SJCRH30 (cell line): ENCODE measurements around the gene ZNF587B. TPM values are rescaled to one million over a fixed set of nuclear protein-coding genes. Genes with fewer than 3 reads are reported as not detected.
A peak's percentile ranks its signal among the peaks of the same experiment; 100 is the strongest.
"Not testable (repeated sequence)": the region's sequence is repeated elsewhere in the genome, so short reads cannot be mapped to it uniquely, and the experiment has no call there.

Experiments used
- DNase-seq, 2 experiments: peaks; one replicate each; pipeline ENCODE4 v3.0.0-alpha.2; 2015 to 2020
- H3K27ac ChIP-seq: fragments of 250-450 bp; sonication (Bioruptor Pico); 2 replicates; pipeline ENCODE4 v1.5.1; 2020; ENCODE audit warnings: mild to moderate bottlenecking, moderate library complexity
- H3K27me3 ChIP-seq: fragments of 250-450 bp; sonication (Bioruptor Pico); 2 replicates; pipeline ENCODE4 v1.5.1; 2020; ENCODE audit warnings: mild to moderate bottlenecking, moderate library complexity
- H3K36me3 ChIP-seq: fragments of 250-450 bp; sonication (Bioruptor Pico); 2 replicates; pipeline ENCODE4 v1.5.1; 2020; ENCODE audit warnings: mild to moderate bottlenecking, moderate library complexity
- H3K4me1 ChIP-seq: fragments of 250-450 bp; sonication (Bioruptor Pico); 2 replicates; pipeline ENCODE4 v1.5.1; 2020; ENCODE audit warnings: mild to moderate bottlenecking, moderate library complexity
- H3K4me3 ChIP-seq: fragments of 250-450 bp; sonication (Bioruptor Pico); 2 replicates; pipeline ENCODE4 v1.5.1; 2020; ENCODE audit warnings: mild to moderate bottlenecking, moderate library complexity
- H3K9me3 ChIP-seq: fragments of 250-450 bp; sonication (Bioruptor Pico); replicated peaks from 2 replicates; pipeline ENCODE4 v1.5.1; 2020; ENCODE audit warnings: mild to moderate bottlenecking, moderate library complexity
- total RNA-seq: library from RNA; depleted of rRNA; stranded (reverse); fragments of >200 nt; shearing (Covaris generic); gene quantifications from 2 replicates; pipeline ENCODE4 v1.2.3, GENCODE V29; 2014

Gene ZNF587B
- total RNA-seq, 1 experiment from 2014 or later: 12.7 TPM

DNA sequence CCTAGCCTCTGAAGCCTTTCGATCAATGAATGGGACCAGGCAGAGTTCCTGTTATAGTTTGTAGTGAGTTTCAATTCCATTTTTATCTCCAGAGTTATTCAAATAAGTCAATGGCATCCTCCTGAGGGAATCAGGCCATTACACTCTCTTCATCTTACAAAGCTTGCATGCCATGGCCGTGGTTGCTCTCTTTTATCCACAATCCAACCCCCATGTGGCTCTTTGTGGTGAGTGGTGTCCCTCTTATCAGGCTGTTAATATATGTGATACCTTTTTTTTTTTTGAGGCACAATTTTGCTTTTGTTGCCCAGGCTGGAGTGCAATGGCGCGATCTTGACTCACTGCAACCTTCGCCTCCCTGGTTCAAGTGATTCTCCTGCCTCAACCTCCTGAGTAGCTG, 6.9 kb downstream of the ZNF587B start:
- H3K36me3 ChIP-seq: peaks cover 15% of the 10 kb centered on the region
- H3K4me1 ChIP-seq, DNase-seq, H3K27me3 ChIP-seq, H3K4me3 ChIP-seq, H3K9me3 ChIP-seq, H3K27ac ChIP-seq: not testable (repeated sequence)

DNA sequence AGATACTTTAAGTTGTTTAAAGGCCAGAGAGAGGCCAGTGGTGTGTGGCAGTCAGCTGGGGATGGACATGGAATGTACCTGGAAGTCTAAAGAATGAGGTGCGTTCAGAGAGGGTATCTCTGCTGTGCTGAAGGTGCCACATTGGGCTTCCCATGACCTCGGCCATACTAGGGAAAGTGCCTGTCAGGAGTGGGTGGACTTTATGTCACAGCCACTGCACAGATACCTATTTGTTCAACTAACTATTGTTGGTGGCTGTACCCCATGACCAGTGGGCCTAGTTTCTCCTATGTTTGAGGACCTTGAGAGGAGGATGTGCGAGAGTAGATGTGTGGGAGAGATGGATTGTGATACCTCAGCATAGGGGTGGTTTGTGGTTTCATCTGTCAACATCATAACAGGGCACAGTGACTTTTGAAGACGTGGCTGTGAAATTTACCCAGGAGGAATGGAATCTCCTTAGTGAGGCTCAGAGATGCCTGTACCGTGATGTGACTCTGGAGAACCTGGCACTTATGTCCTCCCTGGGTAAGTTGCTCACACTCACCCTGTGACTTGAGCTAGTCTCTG, 8.6 kb downstream of the ZNF587B start:
- not testable (repeated sequence) for H3K4me3 ChIP-seq, H3K27me3 ChIP-seq, H3K4me1 ChIP-seq, H3K27ac ChIP-seq, DNase-seq, H3K9me3 ChIP-seq
- H3K36me3 ChIP-seq: peaks cover 24% of the 10 kb centered on the region

DNA sequence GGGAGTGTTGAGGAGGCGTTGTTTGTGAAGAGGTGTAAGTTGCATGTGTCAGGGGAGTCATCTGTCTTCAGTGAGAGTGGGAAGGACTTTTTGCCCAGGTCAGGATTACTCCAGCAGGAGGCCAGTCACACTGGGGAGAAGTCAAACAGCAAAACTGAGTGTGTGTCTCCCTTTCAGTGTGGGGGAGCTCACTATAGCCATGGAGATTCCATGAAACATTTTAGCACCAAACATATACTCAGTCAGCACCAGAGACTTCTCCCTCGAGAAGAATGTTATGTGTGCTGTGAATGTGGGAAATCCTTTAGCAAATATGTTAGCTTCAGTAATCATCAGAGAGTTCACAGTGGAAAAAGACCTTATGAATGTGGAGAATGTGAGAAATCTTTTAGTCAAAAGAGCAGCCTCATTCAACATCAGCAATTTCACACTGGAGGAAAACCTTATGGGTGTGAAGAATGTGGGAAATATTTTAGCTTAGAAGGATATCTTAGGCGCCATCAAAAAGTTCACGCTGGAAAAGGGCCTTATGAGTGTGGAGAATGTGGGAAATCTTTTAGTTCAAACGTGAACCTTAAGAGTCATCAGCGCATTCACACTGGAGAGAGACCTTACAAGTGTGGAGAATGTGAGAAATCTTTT, 11.1 kb downstream of the ZNF587B start:
- H3K36me3 ChIP-seq: peaks cover 24% of the 10 kb centered on the region
- no peak overlapping the region for H3K27ac ChIP-seq
- no peaks in the 10 kb centered on the region for H3K9me3 ChIP-seq
- no peaks in the 10 kb centered on the region for H3K27me3 ChIP-seq
- no peaks in the 10 kb centered on the region for H3K4me1 ChIP-seq
- H3K4me3 ChIP-seq: no peak overlapping the region
- no peak for DNase-seq

GRCh38 chr19:57847164-57847563, 17.1 kb downstream of the ZNF587B start:
- not testable (repeated sequence) for H3K4me3 ChIP-seq, H3K9me3 ChIP-seq, DNase-seq, H3K27ac ChIP-seq, H3K27me3 ChIP-seq, H3K4me1 ChIP-seq
- peaks cover 15% of the 10 kb centered on the region for H3K36me3 ChIP-seq

- H3K27me3 ChIP-seq, H3K27ac ChIP-seq, H3K9me3 ChIP-seq, DNase-seq, H3K4me1 ChIP-seq: not testable (repeated sequence)
- Histone ChIP-seq H3K36me3 (peaks cover 17% of the 10 kb centered on the region), H3K4me3 (peak overlapping the region; percentile 68)
Measured at GRCh38 chr19:57849162-57849665, 19.1 kb downstream of the ZNF587B start.

GRCh38 chr19:57849666-57850473, 19.8 kb downstream of the ZNF587B start, which contains the start of gene ZNF587:
Gene ZNF587, plus strand, starts transcription at chr19:57849859. Its CDS starts 180 bp downstream, at chr19:57850039.
- not testable (repeated sequence) for H3K27me3 ChIP-seq, H3K4me1 ChIP-seq, H3K9me3 ChIP-seq
- Histone ChIP-seq H3K36me3 (peaks cover 17% of the 10 kb centered on the region), H3K4me3 (peak within 1 kb of the TSS; percentile 68), H3K27ac (peak within 1 kb of the TSS; percentile 62)
- DNase-seq: peak; percentile 81 to 88

DNA sequence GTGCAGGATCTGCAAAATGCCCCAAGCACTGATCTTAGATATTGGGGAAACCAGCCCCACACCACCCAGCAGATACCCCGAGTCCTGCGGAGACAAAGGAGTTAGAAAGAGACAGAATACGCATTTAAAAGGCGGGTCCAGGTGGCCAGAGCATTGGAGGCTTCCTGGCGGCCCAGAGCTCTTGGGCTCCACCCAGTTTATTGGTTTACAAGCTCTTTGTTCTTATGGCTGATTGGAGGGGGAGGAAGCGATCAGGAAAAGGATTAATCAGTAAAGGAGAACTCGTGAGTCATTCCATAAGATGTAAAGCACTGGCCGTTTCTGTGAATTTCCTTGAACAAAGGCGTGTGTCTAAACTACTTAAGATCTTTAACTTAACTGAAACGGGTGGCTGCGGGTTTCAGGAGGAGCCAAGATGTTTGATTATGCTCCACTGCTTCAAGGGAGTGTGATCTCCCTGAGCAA, 20.5 kb downstream of the ZNF587B start:
- Histone ChIP-seq H3K36me3 (peaks cover 17% of the 10 kb centered on the region), H3K9me3 (no peaks in the 10 kb centered on the region), H3K27ac (peak overlapping the region; percentile 62), H3K4me1 (no peaks in the 10 kb centered on the region), H3K27me3 (no peaks in the 10 kb centered on the region), H3K4me3 (peak overlapping the region; percentile 68)
- DNase-seq: peak; percentile 11 to 24

- not testable (repeated sequence) for DNase-seq, H3K4me1 ChIP-seq, H3K27ac ChIP-seq, H3K4me3 ChIP-seq, H3K9me3 ChIP-seq, H3K27me3 ChIP-seq
- H3K36me3 ChIP-seq: peaks cover 24% of the 10 kb centered on the region
Measured at GRCh38 chr19:57851812-57852603, 21.9 kb downstream of the ZNF587B start.

DNA sequence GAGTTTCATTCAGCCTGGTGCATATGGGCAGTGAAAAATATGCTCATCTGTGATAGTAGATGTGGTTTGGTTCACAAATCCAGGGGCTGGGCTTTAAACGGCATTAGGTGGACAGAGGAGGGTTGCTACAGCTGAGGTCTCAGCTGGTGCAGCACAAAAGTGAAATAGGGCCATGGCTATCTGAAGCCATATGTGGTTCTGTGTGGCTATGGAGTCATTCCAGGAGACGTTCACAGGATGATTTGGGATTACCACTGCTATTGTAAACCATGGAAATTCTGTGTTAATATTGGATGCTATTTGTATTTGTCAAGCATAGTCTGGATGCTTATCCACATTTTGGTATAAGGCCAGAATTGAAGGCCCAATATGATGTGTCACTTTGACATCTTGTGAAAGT, 24.0 kb downstream of the ZNF587B start:
- H3K27me3 ChIP-seq, H3K9me3 ChIP-seq, H3K4me3 ChIP-seq, H3K4me1 ChIP-seq, DNase-seq, H3K27ac ChIP-seq: not testable (repeated sequence)
- peaks cover 32% of the 10 kb centered on the region for H3K36me3 ChIP-seq

DNA sequence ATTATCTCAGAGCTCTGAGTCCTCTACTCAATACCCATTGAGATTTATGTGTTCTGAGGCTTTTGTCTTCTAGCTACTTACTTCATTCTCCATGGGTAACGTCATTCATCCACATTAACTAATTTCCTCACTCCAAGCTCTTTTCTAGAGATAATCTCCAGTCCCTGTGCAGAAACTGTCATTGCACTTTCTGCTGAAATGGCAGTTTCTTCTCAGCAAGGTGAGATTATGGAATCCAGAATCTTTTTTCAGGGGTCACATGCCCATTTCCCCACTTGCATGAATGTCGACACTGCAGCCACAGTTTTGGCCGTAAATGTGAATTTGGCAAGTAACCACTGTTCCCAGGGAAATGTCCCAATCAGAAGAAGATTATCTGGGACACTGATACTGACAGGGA, 32.3 kb downstream of the ZNF587B start:
- H3K27me3 ChIP-seq, DNase-seq, H3K27ac ChIP-seq, H3K4me3 ChIP-seq, H3K9me3 ChIP-seq, H3K4me1 ChIP-seq: not testable (repeated sequence)
- H3K36me3 ChIP-seq: peaks cover 70% of the 10 kb centered on the region

GRCh38 chr19:57867868-57868492, 37.9 kb downstream of the ZNF587B start:
- H3K27me3 ChIP-seq: no peaks in the 10 kb centered on the region
- no peaks in the 10 kb centered on the region for H3K4me1 ChIP-seq
- H3K9me3 ChIP-seq: peaks cover 20% of the 10 kb centered on the region
- peaks cover 61% of the 10 kb centered on the region for H3K36me3 ChIP-seq
- no peak overlapping the region for H3K27ac ChIP-seq
- DNase-seq: no peak
- H3K4me3 ChIP-seq: no peak overlapping the region

DNA sequence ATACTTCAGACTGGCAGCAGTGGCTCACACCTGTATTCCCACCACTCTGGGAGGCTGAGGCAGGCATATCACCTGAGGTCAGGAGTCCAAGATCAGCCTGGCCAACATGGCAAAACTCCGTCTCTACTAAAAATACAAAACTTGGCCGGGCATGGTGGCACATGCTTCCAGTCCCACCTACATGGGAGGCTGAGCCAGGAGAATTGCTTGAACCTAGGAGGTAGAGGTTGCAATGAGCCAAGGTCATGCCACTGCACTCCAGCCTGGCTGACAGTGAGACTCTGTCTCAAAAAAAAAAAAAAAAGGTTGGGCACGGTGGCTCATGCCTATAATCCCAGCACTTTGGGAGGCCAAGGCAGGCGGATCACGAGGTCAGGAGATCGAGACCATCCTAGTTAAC, 39.6 kb downstream of the ZNF587B start:
- not testable (repeated sequence) for H3K27ac ChIP-seq, H3K4me3 ChIP-seq, H3K4me1 ChIP-seq, H3K27me3 ChIP-seq, DNase-seq
- H3K9me3 ChIP-seq: peaks cover 26% of the 10 kb centered on the region
- peaks cover 58% of the 10 kb centered on the region for H3K36me3 ChIP-seq

- Histone ChIP-seq H3K4me3 (no peak overlapping the region), H3K9me3 (peaks cover 26% of the 10 kb centered on the region), H3K36me3 (peaks cover 52% of the 10 kb centered on the region), H3K27me3 (no peaks in the 10 kb centered on the region), H3K27ac (no peak overlapping the region), H3K4me1 (no peaks in the 10 kb centered on the region)
- DNase-seq: no peak
Measured at GRCh38 chr19:57870225-57870624, 40.1 kb downstream of the ZNF587B start.

DNA sequence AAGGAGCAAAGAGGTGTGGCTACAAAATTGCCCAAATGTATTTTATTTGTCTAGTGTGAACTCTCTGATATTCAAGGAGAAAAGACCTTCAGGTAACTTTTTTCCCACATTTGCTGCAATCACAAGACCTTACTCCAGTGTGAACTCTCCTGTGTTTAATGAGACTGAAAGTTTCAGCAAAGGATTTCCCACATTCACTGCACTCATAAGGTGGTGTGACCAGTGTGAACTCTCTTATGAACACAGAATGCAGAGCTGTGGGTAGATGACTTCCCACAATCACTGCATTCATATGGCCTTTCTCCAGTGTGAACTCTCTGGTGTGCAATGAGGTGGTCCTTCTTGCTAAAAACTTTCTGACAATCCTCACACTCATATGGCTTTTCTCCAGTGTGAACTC, 42.4 kb downstream of the ZNF587B start:
- no peak for DNase-seq
- Histone ChIP-seq H3K9me3 (peaks cover 26% of the 10 kb centered on the region), H3K36me3 (peaks cover 32% of the 10 kb centered on the region)

More for the DNA sequence above, 42.4 kb downstream of the ZNF587B start:
- H3K27ac ChIP-seq: no peak overlapping the region
- no peaks in the 10 kb centered on the region for H3K27me3 ChIP-seq
- H3K4me3 ChIP-seq: no peak overlapping the region
- no peaks in the 10 kb centered on the region for H3K4me1 ChIP-seq
